Stimulated activated naive CD4-positive, alpha-beta T cell treated with Interleukin-2 at 50 U/mL for 16 hours (primary cell): ENCODE measurements around the gene MORN1.

Source experiments
- DNase-seq: peaks from one replicate; lab custom pipeline; 2025; lab: John Stamatoyannopoulos, UW

MORN1 gene

DNA sequence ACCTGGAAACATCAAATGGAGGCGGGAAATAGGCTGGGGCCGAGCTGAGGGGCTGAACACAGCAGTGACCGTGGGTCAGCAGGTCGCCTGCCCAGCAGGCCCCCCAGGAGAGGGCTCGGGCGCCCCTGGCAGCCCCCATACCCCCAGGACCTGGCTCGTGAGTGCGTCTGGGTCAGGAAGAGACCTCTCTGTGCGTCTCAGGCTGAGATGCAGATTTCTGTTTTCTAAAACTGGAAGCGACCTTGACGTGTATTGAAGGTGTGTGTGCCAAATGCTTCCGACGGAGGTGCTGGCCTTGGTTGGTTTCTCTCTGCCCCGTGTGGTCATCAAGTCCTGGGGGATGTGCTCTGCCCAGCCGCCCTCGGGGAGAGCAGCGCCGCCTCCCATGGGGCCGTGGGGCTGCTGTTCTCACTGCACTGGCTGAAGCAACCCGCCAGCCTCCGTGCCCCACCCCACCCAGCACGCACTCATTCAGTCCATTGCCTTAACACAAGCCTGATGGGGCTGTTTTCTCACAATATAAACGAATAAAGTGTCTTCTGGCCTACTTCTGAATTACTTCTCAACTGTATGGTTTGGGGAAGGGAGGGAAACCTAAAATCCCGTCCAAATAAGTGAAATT lies 13.6 kb upstream of the MORN1 start:
- DNase-seq: no peak

DNA sequence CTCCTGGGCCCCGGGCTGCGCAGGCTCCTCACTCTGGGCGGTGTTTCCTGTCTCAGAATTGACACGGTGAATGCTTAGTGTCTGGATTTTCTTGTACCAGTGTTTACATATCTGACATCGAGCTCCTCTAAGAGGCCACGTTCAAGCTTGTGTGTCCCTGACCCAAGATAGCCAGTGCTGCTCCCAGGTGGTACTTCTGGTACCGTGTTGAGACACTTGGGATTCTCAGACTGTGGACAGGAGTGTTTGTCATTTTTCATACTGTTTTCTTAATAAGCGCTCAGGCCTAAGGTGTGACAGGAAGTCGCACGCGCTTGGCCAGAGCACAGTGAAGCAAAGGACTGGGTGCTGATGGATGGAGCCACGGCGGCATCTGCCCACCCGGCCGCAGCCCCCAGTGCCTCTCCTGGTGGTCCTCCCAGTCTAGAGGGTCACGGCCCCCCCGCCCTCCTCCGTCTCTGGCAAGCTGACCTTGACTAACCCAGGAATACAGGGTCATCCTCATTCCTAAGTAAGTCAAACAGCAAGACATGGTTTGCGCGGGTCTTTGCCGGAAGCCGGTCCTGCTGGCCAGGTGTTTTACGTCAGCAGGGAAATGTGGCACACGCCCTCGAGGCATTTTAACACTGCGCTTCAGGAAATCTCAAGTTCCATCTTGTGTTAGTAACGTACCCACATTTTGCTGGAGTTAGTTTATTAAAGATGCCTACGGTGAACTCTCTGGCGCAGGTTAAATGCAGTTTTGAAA lies 13.0 kb upstream of the MORN1 start:
- DNase-seq: no peak

DNA sequence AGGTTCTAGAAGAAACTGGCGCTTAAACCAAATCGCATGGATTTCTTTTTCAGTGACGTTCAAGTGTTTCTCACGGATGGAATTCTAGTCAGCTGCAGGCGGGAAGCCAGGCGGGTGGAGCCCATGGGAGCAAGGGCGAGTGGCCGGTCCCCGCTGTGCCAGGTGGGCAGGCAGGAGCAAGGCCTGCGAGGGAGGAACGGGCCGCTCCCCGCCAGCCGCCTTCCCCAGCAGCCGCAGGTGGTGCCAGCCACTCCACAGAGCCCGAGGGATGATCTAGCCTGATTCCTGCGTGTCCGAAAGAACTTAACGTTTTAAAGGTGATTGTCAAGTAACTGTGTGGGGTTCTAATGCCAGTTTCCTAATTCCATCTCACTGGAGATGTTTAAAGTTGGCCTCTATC lies 11.9 kb upstream of the MORN1 start:
- DNase-seq: no peak

GRCh38 chr1:2402420-2402819 lies 11.1 kb upstream of the MORN1 start:
- no peak for DNase-seq

- no peak for DNase-seq
Measured at GRCh38 chr1:2400950-2401649, 9.7 kb upstream of the MORN1 start.

GRCh38 chr1:2400576-2400909 lies 9.2 kb upstream of the MORN1 start:
- no peak for DNase-seq

GRCh38 chr1:2399890-2400575 lies 8.7 kb upstream of the MORN1 start:
- no peak for DNase-seq

DNA sequence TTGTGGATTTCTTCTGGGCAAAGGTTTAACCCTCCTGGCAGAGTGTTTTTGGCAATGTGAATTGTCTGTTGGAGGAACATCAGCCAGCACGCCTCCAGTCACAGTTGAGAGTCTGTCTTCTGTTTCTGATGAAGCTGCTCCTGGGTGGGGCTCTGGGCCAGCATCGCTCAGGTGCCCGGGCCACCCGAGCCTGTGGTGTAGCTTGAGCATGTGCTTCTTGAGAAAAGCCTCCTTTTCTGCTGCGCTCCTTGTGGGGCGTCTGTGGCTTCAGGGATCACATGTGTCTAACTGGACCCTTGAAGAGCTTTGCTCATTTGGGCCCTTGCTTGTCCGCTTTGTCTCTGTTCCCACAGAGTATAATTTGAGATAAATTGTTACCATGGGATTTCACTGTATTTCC lies 7.5 kb upstream of the MORN1 start:
- no peak for DNase-seq

GRCh38 chr1:2397007-2397679 lies 5.8 kb upstream of the MORN1 start:
- DNase-seq: no peak

DNA sequence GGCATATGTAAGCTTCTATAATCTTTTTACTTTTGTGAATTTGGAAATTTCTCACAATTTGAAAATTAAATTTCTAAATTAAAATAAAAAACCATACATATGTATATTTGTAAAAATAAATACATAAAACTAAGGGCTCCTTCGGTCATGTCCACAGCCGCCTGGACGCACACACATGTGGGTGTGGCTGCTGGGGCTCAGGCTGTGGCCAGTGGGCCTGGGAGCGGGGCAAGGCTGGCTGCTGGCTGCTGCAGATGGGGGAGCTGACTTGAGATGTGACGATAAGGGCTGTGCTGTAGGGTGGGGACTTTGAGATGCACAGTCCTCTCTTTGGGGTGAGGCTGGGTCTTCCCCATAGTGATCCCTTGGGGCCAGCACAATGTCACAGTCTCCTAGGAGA lies 5.1 kb upstream of the MORN1 start:
- no peak for DNase-seq

DNA sequence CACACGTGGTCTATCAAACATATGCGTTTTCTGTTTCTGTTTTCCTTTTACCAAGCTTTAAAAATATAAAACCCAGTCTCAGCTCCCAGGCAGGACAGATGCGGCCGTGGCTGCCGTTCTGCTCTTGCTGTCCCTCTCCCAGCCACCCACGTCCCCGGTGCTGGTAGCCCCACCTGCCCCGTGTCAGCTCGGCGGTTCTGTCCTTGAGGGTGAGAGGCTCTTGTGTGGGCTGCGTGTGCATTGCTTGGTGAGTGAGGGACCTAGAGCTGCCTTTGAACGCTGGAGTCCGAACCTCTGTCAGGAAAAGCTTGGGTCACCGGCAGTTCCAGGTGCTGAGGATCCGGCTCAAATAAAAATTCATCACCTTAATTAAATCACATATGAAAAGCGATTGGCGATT lies 4.7 kb upstream of the MORN1 start:
- no peak for DNase-seq

DNA sequence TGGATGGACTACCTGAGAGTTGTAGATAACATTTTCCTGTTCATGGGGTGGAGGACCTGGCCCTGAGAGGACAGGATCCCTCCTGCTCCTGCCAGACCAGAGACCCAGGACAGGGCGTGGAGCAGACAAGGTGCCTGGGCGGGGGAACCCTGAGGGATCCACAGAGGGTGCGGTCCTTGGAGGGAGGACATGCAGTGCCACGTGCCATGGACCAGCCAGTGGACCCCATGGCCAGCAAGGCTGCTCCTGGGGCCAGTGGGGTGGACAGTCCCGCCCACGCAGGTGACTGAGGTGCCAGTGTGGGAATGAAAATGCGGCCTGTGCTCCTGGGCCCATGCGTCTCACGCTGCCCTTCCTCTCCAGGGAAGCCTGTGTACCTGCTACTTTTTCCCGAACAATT lies 3.9 kb upstream of the MORN1 start:
- DNase-seq: no peak

DNA sequence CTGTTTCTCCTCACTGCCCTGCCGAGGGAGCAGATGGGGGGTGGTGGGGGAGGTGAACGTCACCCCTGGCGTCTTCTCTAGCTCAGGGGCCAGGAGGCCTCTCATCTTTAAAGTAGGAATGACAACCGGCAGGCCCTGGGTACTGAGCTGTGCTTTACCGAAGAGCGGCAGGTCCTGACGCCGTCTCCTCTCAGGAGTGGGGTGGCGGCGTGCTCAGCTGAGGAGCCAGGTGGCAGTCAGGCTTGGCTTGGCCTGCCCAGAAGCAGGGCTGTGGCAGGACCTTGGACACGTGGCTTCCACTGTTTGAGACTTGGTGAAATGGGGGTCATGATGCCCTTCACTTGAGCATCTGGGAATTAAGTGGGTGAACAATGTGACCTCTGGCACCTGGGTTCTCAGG lies 3.4 kb upstream of the MORN1 start:
- no peak for DNase-seq

DNA sequence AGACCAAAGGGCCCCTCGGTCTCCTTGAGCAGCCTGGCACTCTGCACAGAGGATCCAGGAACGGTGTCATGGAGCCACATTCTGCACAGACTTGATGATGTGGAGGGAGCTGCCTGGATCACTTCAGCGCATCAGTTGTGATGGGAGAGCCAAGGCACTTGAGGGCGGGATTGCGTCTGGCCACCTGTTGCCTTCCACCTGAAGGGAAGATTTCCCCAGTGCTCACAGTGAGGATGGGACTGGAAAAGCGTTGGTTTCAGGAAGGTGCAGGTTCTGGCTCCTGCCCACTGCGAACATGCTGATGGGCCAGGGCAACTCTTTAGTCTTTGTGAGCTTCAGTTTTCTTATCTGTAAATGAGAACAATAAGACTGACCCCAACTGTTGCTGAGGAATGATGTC lies 2.9 kb upstream of the MORN1 start:
- DNase-seq: no peak

DNA sequence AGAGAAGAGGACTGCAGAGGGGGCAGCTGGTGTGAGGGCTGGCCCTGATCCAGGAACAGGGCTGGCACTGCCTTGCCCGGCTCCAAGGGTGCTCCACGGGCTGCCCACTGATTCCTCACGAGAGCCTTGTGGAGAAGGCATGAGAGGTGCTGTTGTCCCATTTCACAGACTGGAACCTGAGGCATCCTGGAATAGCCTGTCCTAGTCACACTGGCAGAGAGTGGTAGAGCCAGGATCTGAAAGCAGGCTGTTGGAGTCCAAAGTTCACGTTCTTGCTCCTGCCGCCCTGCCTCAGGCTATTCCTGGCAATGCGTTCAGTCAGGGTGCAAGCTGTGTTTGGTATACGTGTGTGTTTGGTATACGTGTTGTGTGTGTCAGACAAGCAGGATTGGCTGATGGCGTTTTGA lies 2.1 kb upstream of the MORN1 start:
- no peak for DNase-seq

DNA sequence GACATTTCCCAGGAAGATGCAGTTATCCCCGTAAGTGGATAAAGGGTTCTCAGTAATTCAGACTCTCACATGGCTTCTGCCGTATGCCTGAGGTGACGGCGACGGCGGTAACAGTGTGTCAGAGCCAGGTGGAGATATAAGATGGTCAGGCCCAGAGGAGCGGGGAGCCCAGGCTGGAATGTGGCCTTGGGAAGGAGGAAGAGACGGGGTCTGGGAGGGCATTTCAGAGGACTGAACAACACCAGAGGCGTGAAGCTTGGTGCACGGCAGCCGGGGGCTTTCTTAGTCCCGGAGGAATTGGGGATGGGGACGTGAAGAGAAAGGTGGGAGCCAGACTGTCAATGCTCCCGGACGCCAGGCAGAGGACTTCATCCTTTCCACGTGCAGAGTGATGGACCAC lies 1.3 kb upstream of the MORN1 start:
- DNase-seq: no peak

DNA sequence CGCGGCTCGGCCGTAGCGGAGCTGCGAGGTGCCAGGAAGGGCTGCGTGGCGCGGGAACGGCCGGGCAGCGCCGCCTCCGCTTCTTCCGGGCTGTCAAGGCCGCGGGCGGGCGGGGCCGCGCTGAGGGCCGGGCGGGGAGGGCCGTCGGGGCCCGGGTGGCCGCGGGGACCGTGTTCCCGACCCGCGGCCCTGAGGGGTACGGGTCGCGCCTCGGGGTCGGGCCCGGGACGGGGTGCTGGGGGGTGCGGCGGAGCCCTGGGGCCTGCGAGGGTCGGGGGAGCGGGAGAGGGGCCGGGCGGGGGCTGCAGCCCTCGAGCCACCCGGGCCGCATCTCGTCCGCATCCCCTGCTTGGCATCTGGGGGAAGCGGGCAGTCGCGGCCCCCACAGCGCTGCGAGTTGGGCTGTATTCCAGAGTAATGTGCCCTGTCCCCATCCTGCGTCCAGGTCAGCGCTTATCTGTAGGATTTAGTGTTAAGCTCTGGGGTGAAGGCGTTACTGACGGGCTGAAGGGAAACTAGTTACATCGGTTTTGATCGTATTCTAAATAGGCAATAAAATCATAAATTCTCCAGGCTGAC lies 666 bp upstream of the MORN1 start:
- DNase-seq: no peak

- DNase-seq: no peak
Measured at GRCh38 chr1:2389644-2390043, 1.7 kb downstream of the MORN1 start.

DNA sequence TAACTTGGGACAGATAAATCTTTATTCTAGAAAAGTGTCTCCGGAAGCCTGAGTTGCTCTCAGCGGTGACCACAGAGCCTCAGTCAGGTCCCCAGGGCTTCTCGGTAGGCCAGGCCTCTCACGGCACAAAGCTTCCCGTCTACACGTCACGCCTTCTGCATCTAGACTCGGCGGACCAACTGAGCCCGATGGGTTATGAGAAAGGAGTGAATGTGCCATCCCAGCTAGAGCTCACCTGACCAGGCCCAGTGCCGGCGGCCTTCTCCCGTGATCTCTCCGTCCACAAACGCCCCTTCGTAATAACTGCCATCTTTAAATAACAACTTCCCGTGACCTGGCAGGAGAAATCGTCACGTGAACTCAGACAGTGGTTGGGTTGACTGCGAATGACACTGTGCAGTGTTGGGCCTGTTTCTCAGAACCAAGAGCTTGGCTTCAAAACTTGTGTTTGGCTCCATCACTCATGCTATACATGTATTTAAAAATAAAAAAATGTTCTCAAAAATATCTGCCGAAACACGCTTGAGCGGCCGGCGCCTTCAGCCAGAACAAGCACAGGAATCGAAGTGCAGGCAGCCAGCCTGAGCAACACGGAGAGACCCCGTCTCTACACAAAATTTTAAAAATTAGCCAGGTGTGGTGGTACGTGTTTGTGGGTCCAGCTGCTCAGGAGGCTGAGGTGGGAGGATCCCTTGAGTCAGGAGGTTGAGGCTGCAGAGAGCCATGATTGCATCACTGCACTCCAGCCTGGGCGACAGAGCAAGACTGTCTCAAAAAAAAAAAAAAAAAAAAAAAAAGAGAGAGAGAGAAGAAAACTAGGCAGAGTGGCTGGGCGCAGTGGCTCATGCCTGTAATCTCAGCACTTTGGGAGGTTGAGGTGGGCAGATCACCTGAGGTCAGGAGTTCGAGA lies 3.1 kb downstream of the MORN1 start:
- no peak for DNase-seq

GRCh38 chr1:2386636-2387611 lies 4.4 kb downstream of the MORN1 start:
- DNase-seq: no peak
